Right renal cortex interstitium (tissue), 3 donors: ENCODE measurements around the gene NBPF11. TPM values are rescaled to one million over a fixed set of nuclear protein-coding genes. Genes with fewer than 3 reads are reported as not detected.
"Not testable (repeated sequence)": the region's sequence is repeated elsewhere in the genome, so short reads cannot be mapped to it uniquely, and the experiment has no call there.

Source experiments
- DNase-seq, 3 donors: peaks; one replicate each; pipeline ENCODE4 v3.0.0-alpha.2; 2013; ENCODE audit warnings: low read depth in 3 of 3, low spot score in 2 of 3
- polyA plus RNA-seq, 3 donors: library from polyadenylated mRNA; unstranded; fragments of 120-200 nt; gene quantifications; one replicate each; pipeline ENCODE4 v1.2.1, GENCODE V29; 2013; ENCODE audit not compliant: insufficient read length in 3 of 3

NBPF11 gene
- polyA plus RNA-seq, 3 donors: 25.8 to 29.9 (median 27.7) TPM

GRCh38 chr1:148150014-148150413, 2.1 kb downstream of the NBPF11 start:
- DNase-seq: not testable (repeated sequence)

GRCh38 chr1:148149050-148149815, 2.8 kb downstream of the NBPF11 start:
- DNase-seq: not testable (repeated sequence)

- not testable (repeated sequence) for DNase-seq
Measured at GRCh38 chr1:148147052-148147838, 4.8 kb downstream of the NBPF11 start.

GRCh38 chr1:148146191-148146997, 5.7 kb downstream of the NBPF11 start:
- DNase-seq: not testable (repeated sequence)

GRCh38 chr1:148143223-148143622, 8.9 kb downstream of the NBPF11 start:
- not testable (repeated sequence) for DNase-seq

GRCh38 chr1:148141936-148142335, 10.1 kb downstream of the NBPF11 start:
- DNase-seq: not testable (repeated sequence)

- not testable (repeated sequence) for DNase-seq
Measured at GRCh38 chr1:148138606-148139005, 13.5 kb downstream of the NBPF11 start.

GRCh38 chr1:148122341-148122740, 29.7 kb downstream of the NBPF11 start:
- not testable (repeated sequence) for DNase-seq

GRCh38 chr1:148120395-148120794, 31.7 kb downstream of the NBPF11 start:
- peak in 1 of 3 donors; percentile 1 for DNase-seq

- DNase-seq: not testable (repeated sequence)
Measured at GRCh38 chr1:148095732-148096131, 56.3 kb downstream of the NBPF11 start.

GRCh38 chr1:148086196-148086595, 65.9 kb downstream of the NBPF11 start:
- DNase-seq: not testable (repeated sequence)

GRCh38 chr1:148081205-148081604, 70.9 kb downstream of the NBPF11 start:
- DNase-seq: not testable (repeated sequence)

GRCh38 chr1:148078632-148079519, 73.2 kb downstream of the NBPF11 start:
- DNase-seq: not testable (repeated sequence)

GRCh38 chr1:148078090-148078489, 74.0 kb downstream of the NBPF11 start:
- DNase-seq: not testable (repeated sequence)

- not testable (repeated sequence) for DNase-seq
Measured at GRCh38 chr1:148077458-148077857, 74.6 kb downstream of the NBPF11 start.

- not testable (repeated sequence) for DNase-seq
Measured at GRCh38 chr1:148073392-148073791, 78.7 kb downstream of the NBPF11 start.

GRCh38 chr1:148068606-148069005, 83.5 kb downstream of the NBPF11 start:
- DNase-seq: not testable (repeated sequence)

GRCh38 chr1:148068201-148068600, 83.9 kb downstream of the NBPF11 start:
- DNase-seq: not testable (repeated sequence)

GRCh38 chr1:148060294-148060701, 91.8 kb downstream of the NBPF11 start:
- DNase-seq: not testable (repeated sequence)

- not testable (repeated sequence) for DNase-seq
Measured at GRCh38 chr1:148057384-148057783, 94.7 kb downstream of the NBPF11 start.
